GM23248 (cell line): Measurements from ENCODE around the gene CDH22. TPM values are rescaled to one million over a fixed set of nuclear protein-coding genes. Genes with fewer than 3 reads are reported as not detected.

Experiments
- DNase-seq: peaks from one replicate; pipeline ENCODE4 v3.0.0-alpha.2; 2015
- H2AFZ ChIP-seq: fragments of 200-600 bp; sonication (generic); 2 replicates; pipeline ENCODE4 v1.6.1; 2016; ENCODE audit warnings: antibody characterized with exemption
- H3F3A ChIP-seq: fragments of 200-600 bp; sonication (generic); 2 replicates; pipeline ENCODE4 v1.6.1; 2016; ENCODE audit warnings: mild to moderate bottlenecking, antibody characterized with exemption, mixed run types; ENCODE audit not compliant: insufficient read depth
- H3K27ac ChIP-seq: fragments of 200-600 bp; sonication (generic); 2 replicates; pipeline ENCODE4 v1.5.1; 2016; ENCODE audit warnings: mild to moderate bottlenecking
- H3K27me3 ChIP-seq: fragments of 200-600 bp; sonication (generic); replicated peaks from 2 replicates; pipeline ENCODE4 v1.6.1; 2016; ENCODE audit warnings: mild to moderate bottlenecking; ENCODE audit not compliant: insufficient read depth
- H3K36me3 ChIP-seq: fragments of 200-600 bp; sonication (generic); 2 replicates; pipeline ENCODE4 v1.6.1; 2016; ENCODE audit warnings: low read depth, mild to moderate bottlenecking
- H3K4me1 ChIP-seq: fragments of 200-600 bp; sonication (generic); 2 replicates; pipeline ENCODE4 v1.6.1; 2016; ENCODE audit warnings: mild to moderate bottlenecking; ENCODE audit not compliant: insufficient read depth
- H3K4me2 ChIP-seq: fragments of 200-600 bp; sonication (generic); one replicate; pipeline ENCODE4 v1.6.1; 2016; ENCODE audit warnings: mild to moderate bottlenecking; ENCODE audit not compliant: unreplicated experiment
- H3K4me3 ChIP-seq: fragments of 200-600 bp; sonication (generic); 2 replicates; pipeline ENCODE4 v1.5.1; 2016; ENCODE audit warnings: mild to moderate bottlenecking
- H3K79me2 ChIP-seq: fragments of 200-600 bp; sonication (generic); 2 replicates; pipeline ENCODE4 v1.6.1; 2016; ENCODE audit warnings: mild to moderate bottlenecking; ENCODE audit not compliant: insufficient read depth
- H3K9ac ChIP-seq: fragments of 200-600 bp; sonication (generic); 2 replicates; pipeline ENCODE4 v1.6.1; 2016; ENCODE audit warnings: mild to moderate bottlenecking
- H3K9me2 ChIP-seq: fragments of 200-600 bp; sonication (generic); 2 replicates; pipeline ENCODE4 v1.6.1; 2016; ENCODE audit warnings: mixed run types, mild to moderate bottlenecking, moderate library complexity; ENCODE audit not compliant: insufficient read depth
- H3K9me3 ChIP-seq: fragments of 200-600 bp; sonication (generic); one replicate; pipeline ENCODE4 v1.6.1; 2017; ENCODE audit warnings: low read depth
- H4K20me1 ChIP-seq: fragments of 200-600 bp; sonication (generic); 2 replicates; pipeline ENCODE4 v1.6.0; 2016; ENCODE audit not compliant: insufficient read depth
- EZH2 ChIP-seq: fragments of 200-600 bp; sonication (generic); IDR thresholded peaks from 2 replicates; pipeline ENCODE4 v1.6.1; 2018; ENCODE audit warnings: antibody characterized with exemption, mild to moderate bottlenecking; ENCODE audit not compliant: insufficient read depth, poor library complexity, severe bottlenecking
- EZH2phosphoT487 ChIP-seq: fragments of 200-600 bp; sonication (generic); IDR thresholded peaks from 2 replicates; pipeline ENCODE4 v1.6.1; 2018; ENCODE audit warnings: antibody characterized with exemption, moderate library complexity, mild to moderate bottlenecking, low read depth; ENCODE audit not compliant: insufficient read depth
- WGBS, 2 experiments: methylation state at CpG; one replicate each; pipeline ENCODE4 v1.1.6; 2015 to 2017; ENCODE audit warnings: low lambda C conversion rate in 2 of 2, low coverage in 1 of 2; ENCODE audit errors: missing lambda C conversion rate in 2 of 2; 5-methylcytosine and 5-hydroxymethylcytosine counted together
- in situ Hi-C: fragments of 300-500 bp; cut with MboI; formaldehyde crosslinking; loops from 2 replicates; pipeline ENCODE4 v1.15.0; 2020
- polyA plus RNA-seq: library from polyadenylated mRNA; unstranded; fragments of >200 nt; fragmentation: Nextera tagmentation; extraction: Ambion mirVana; gene quantifications from 2 replicates; pipeline ENCODE4 v1.2.1, GENCODE V29; 2016
- total RNA-seq: library from RNA; depleted of rRNA; stranded (reverse); fragments of >200 nt; shearing (Covaris generic); gene quantifications from 2 replicates; pipeline ENCODE4 v1.2.3, GENCODE V29; 2014

CDH22 gene
- total and polyA plus RNA-seq, 2 experiments from 2014 or later = not detected

DNA sequence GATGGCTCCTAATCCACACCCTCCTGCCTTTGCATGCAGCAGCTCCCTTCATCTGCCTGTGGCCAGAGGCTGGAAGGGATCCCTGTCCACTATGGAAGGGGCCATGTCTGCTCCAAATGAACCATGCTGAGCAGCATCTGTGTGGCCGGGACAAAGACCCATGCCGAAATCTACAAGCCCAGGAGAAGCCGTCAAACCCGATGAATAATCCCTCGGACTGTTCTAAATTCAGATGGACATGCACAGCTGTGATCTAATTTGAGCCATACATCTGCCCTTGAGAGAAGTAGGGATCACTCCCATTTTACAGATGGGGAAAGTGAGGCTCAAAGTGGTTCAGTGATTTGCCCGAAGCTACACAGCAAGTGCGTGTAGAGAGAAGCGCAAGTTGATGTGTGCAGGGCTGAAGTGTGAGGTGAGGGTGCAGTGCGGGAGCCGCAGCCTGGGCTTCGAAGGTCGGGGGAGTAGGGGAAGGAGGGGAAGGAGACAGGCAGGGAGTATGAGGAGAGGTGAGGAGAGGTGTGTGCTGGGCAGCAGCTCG is 22.6 kb upstream of the CDH22 start:
- H4K20me1 ChIP-seq = no peaks in the 10 kb centered on the region

DNA sequence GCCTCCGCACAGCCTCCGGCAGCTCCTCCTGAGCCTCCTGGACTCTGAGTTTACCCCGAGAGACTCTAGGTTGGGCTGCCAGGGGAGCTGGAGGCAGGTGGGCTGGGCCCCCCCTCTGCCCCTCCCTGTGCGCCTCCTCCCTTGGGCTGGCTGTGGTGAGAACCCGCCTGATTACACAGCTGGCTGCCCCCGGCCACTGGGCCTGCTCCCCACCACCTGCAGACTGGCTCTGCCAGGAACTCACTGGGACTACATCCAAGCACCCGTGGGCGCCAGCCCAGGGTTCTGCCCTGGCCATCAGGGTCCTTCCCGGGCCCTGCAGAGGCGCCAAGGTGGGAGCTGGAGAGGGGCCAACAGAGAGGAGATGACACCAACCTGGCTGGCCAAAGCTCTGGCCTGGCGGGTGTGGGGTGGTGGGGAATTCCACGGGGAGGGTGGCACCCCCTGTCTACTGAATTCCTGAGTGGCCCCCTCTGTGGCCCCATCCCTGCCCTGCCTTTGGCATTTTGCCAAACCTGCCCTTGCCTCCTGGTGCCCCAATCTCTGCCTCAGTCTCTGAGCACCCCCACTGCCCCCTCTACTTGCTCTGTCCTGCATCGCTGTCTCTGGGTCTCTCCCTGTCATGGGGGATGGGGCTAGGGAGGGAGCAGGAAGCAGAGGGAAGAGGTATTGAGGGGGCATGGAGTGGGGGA is 21.9 kb upstream of the CDH22 start:
- Histone ChIP-seq H3K9me3 (no peaks in the 10 kb centered on the region), H3K9ac (no peak overlapping the region), H2AFZ (no peak overlapping the region), H3K4me2 (no peak overlapping the region), H3K9me2 (no peaks in the 10 kb centered on the region), H3K4me3 (no peak overlapping the region), H3K36me3 (no peaks in the 10 kb centered on the region), H3K27me3 (peaks cover 22% of the 10 kb centered on the region), H3K4me1 (no peaks in the 10 kb centered on the region), H3K79me2 (no peaks in the 10 kb centered on the region), H3F3A (no peaks in the 10 kb centered on the region), H3K27ac (no peak overlapping the region), H4K20me1 (no peaks in the 10 kb centered on the region)
- no peak for TF ChIP-seq EZH2
- TF ChIP-seq EZH2phosphoT487 = no peak
- in situ Hi-C loops = no loop called here
- WGBS, 2 experiments = 33 to 49% methylated on average over 11 to 13 of the region's 13 CpGs
- DNase-seq = no peak

More for the DNA sequence above, 22.6 kb upstream of the CDH22 start:
- no peaks in the 10 kb centered on the region for H3K9me2 ChIP-seq
- peaks cover 29% of the 10 kb centered on the region for H3K27me3 ChIP-seq
- 60 to 64% methylated on average over 12 to 13 of the region's 13 CpGs for WGBS, 2 experiments
- H3K27ac ChIP-seq = no peak overlapping the region
- H2AFZ ChIP-seq = no peak overlapping the region
- no peaks in the 10 kb centered on the region for H3F3A ChIP-seq
- no peak overlapping the region for H3K4me3 ChIP-seq
- no peak for TF ChIP-seq EZH2phosphoT487
- no peak for TF ChIP-seq EZH2
- H3K79me2 ChIP-seq = no peaks in the 10 kb centered on the region
- in situ Hi-C loops = no loop called here
- no peaks in the 10 kb centered on the region for H3K36me3 ChIP-seq
- H3K9ac ChIP-seq = no peak overlapping the region
- DNase-seq = no peak
- no peaks in the 10 kb centered on the region for H3K4me1 ChIP-seq
- H3K9me3 ChIP-seq = no peaks in the 10 kb centered on the region
- H3K4me2 ChIP-seq = no peak overlapping the region

DNA sequence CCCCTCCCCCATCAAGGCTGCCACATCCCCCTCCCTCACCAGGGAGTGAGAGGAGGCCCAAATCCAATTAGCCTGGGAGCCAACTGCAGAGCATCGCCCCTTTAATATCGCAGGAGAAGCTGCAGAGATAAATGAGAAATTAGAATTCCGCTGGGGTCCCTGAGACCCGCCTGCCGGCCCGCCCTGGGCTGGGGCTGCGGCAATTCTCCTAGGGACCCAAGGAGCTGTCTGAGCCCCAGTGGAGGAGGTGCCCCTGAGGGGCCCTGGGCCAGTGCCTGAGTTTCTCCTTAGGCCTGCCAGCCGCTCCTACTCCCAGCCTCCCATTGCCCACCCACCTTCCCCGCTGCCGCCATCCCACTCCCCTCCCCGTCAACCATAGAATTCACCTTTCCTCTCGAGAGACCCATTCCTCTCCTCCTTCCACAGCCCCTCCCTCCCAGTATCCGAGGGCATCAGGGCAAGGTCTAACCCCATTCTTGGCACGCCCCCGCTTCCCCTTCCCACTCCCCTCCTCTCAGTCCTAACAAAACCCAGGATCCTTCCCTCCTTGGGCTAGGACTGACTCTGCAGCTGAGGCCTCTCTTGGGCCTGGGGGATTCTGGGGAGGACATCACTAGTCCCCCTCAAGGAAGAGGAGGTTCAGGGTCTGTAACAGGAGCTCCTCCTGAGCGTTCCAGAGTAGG is 20.0 kb upstream of the CDH22 start:
- Histone ChIP-seq H3K9ac (no peak overlapping the region), H2AFZ (no peak overlapping the region)
- WGBS, 2 experiments = 43 to 50% methylated on average over 11 to 16 of the region's 16 CpGs

DNA sequence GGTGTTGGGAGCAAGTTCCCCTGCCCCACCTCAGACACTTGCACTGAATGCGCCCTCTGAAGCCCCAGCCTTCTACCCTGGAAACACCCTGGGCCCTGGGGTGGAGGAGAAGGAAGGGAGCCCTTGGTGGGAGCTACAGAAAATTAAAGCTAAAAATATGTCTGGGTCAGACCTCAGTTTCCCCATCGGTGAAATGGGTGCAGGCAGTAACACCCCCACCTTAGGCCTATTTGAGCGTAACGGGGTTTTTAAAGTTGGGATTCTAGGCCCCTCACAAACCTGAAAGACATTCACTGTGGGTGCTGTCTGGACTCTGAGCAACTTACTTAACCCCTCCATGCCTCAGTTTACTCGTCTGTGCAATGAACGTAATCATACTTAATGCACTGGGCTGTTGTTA is 19.3 kb upstream of the CDH22 start:
- H3K9ac ChIP-seq = no peak overlapping the region
- H3K27me3 ChIP-seq = peaks cover 9% of the 10 kb centered on the region
- no peaks in the 10 kb centered on the region for H3K79me2 ChIP-seq
- no peaks in the 10 kb centered on the region for H3K9me2 ChIP-seq
- no peaks in the 10 kb centered on the region for H3K36me3 ChIP-seq
- no peaks in the 10 kb centered on the region for H3K9me3 ChIP-seq
- TF ChIP-seq EZH2phosphoT487 (no peak), EZH2 (no peak)
- no peak overlapping the region for H2AFZ ChIP-seq
- H3K4me3 ChIP-seq = no peak overlapping the region
- WGBS, 2 experiments = 65 to 76% methylated on average over 6 of the region's 6 CpGs
- no peaks in the 10 kb centered on the region for H3F3A ChIP-seq
- DNase-seq = no peak
- no peaks in the 10 kb centered on the region for H4K20me1 ChIP-seq
- H3K27ac ChIP-seq = no peak overlapping the region
- no peaks in the 10 kb centered on the region for H3K4me1 ChIP-seq
- no peak overlapping the region for H3K4me2 ChIP-seq
- in situ Hi-C loops = no loop called here

More for the DNA sequence above, 20.0 kb upstream of the CDH22 start:
- no peak overlapping the region for H3K27ac ChIP-seq
- H3K36me3 ChIP-seq = no peaks in the 10 kb centered on the region
- peaks cover 12% of the 10 kb centered on the region for H3K27me3 ChIP-seq
- H3K9me2 ChIP-seq = no peaks in the 10 kb centered on the region
- H3K9me3 ChIP-seq = no peaks in the 10 kb centered on the region
- no peaks in the 10 kb centered on the region for H3K79me2 ChIP-seq
- in situ Hi-C loops = no loop called here
- DNase-seq = no peak
- no peaks in the 10 kb centered on the region for H3K4me1 ChIP-seq
- no peak overlapping the region for H3K4me3 ChIP-seq
- no peaks in the 10 kb centered on the region for H4K20me1 ChIP-seq
- no peak for TF ChIP-seq EZH2phosphoT487
- no peak for TF ChIP-seq EZH2
- H3F3A ChIP-seq = no peaks in the 10 kb centered on the region
- no peak overlapping the region for H3K4me2 ChIP-seq
